GM21723 (cell line): Measurements from ENCODE around the gene SH3GLB2.
A peak's percentile ranks its signal among the peaks of the same experiment; 100 is the strongest.
"Not testable (repeated sequence)": the region's sequence is repeated elsewhere in the genome, so short reads cannot be mapped to it uniquely, and the experiment has no call there.

Experiments
- ATAC-seq: cut with Tn5 transposase; IDR thresholded peaks from one replicate; pipeline ENCODE4 v1.9.1; 2021; ENCODE audit warnings: mild to moderate bottlenecking, moderate library complexity; ENCODE audit not compliant: unreplicated experiment

The SH3GLB2 gene

DNA sequence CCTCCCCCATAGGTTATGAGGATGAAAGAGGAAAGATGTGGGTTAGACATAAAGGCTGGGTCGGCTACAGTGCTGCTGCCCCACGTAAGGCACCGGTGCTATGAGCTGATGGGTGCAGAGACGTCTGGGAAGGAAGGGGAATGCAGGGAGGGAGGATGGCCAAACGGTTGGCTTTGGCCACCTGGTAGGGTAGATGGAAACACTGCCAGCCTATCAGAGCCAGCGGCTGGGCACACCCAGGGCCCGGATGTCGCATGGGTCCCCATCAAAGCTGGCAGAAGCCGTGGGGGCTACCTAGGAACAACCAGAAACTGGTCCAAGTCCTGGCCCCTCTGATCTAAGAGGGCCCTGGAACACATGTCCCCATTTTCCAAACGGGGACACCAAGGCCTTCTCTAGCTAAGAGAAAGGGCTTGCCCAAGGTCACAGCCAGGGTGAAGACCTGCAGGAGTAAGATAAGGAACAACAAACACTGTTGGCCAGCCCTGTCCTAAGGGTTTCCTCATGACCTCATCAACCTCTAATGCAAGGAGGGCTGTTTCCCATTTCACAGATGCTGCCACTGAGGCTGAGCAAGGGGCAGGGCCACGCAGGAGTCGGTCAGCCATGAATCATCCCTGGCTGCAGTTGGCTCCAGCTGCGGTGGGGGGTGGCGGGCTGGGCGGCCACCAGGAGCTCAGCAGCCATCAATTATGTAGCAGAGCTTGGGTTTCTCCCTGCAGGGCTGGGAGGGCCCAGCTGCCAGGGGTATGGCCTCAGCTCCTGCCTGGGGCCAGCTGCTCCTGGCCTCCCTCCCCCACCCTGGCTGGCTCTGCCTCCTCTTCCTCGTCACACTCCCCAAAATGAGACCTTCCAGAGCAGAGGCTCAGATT, 4.9 kb downstream of the SH3GLB2 start:
- ATAC-seq, result no peak

GRCh38 chr9:129022037-129022436, 6.1 kb downstream of the SH3GLB2 start:
- ATAC-seq, result no peak

- peak; percentile 83 for ATAC-seq
Observed at GRCh38 chr9:129021091-129021490, 7.0 kb downstream of the SH3GLB2 start.

DNA sequence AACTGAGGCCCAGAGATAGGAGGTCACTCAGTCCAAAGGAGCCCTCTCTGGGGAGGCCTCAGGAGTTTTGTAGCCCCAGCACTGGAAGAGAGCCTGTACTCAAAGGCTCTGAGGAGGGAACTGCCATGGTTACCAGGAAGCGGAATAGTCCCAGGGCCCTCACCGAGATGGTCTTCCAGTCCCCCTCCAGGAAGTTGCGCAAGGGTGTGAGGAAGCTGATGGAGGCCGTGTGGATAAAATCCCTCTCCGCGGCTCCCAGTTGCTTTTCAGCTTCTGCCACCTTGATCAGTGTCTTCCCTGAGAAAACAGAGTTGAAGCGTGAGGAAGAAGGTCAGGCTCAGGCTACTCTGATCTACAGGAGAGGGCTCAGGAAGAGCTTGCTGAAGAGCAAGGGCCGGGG, 13.5 kb downstream of the SH3GLB2 start:
- no peak for ATAC-seq

GRCh38 chr9:129014124-129014523, 14.0 kb downstream of the SH3GLB2 start:
- ATAC-seq, result no peak

- ATAC-seq, result no peak
Observed at GRCh38 chr9:129013674-129014073, 14.5 kb downstream of the SH3GLB2 start.

DNA sequence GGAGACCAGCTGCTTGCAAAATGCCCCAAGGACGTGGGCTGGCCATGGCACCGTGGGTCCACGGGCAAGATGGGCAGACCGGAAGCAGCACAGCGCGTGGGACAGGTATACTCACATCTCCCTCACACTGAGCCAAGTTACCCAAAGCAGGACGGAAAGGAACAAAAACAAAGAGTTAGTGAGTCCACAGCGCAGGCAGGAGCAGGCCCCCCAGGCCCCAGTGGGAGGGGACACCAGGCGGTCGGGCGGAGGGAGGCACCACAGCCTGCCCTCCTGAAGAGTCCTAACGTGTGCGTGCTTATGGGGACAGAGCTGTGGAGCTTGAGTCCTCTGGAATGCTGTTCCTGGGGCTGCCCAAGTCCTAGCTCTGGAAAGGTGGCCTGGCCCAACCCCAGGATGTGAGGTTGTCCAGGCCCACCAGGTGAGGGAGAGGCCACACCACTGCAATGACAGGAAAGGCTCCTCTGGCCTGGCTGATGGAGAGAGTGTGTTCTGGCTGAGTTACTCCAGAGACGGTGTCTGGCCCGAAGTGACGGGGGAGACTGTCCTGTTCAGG, 15.2 kb downstream of the SH3GLB2 start:
- no peak for ATAC-seq

DNA sequence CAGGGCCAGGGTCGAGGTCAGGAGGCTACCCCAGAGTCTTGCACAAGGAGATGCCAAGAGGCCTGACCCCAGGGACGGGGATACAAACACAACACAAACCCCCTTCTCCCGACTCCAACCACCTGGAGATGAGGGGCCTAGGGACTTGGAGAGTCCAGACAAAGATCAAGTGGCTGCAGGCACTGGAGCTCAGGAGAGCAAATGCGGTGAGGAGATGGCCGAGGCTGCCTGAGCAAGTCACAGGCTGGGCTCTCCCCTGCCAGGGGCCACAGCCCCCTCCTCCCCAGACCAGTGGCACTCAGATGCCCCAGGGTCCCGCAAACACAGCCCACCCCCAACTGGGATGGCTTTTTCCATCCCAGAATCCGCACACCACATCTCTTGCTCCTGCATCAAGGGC, 15.8 kb downstream of the SH3GLB2 start:
- ATAC-seq, result no peak

DNA sequence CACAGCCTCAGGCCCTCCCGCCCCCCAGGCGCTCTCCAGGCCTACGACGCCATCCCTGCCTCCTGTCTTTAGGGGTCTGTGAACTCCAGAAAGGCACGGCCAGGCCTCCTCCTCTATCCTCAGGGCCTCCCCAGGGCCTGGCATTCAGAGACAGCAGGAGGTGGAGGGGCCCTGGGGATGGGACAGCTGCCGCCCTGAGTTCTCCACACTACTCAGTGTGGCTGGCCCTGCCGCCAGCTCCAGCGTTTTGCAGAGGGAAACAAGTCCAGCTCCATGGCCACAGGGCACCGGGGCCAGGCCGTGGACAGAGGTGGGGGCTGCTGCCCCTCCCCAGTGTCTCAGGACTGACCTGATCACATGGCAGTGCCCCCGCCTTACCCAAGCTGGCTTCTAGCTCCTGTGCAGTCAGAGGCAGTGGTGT, 16.4 kb downstream of the SH3GLB2 start:
- no peak for ATAC-seq

DNA sequence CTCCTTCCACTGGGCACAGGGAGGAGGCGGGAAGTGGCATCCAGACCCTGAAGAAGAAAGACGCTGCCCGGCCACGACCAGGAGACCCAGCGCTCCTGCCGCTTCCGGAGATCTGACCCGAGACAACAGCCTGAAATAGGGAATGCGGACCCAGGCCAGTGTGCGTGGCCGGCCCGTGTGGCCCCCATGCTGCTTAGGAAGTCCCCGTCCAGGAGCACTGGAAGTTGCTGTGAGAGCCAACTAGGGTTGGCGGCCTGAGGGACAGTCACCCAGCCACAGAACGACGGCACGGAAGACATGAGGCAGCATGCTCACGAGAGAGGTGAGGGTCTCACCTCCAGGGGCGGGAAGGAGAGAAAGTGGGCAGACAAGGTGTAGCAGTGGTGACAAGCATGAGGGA, 17.0 kb downstream of the SH3GLB2 start:
- no peak for ATAC-seq

DNA sequence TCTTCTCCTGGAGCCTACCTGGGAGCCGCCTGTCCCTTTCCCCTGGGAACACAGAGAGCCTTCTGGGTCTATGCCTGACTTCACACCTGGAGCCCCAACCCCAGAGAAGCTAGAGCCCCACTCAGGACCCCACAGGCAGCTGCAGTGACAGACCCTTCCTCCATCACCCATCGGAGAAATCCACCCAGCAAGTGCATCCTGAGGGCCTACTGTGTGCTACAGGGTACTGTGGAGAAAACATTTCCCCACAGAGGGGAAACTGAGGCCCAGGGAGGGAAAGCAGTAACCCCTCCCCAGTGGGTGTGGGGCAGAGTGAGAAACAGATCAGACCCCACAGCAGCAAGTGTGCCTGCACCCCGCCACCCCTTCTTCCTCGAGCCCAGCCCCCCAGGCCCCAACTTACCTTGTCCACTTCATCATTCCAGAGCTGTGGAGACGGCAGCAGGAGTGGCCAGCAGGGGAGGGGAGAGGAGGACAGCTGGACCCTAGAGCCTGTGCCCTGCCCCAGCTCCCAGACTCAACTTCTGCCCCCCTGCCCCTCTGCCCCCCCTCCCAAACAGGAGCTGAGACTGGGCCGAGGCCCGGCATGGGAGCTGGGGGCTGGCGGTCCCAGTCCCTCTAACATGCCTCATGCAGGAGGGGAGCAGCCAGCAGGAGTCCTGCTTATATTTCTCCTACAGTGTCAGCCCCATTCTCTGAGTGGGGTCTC, 17.7 kb downstream of the SH3GLB2 start:
- ATAC-seq, result no peak

DNA sequence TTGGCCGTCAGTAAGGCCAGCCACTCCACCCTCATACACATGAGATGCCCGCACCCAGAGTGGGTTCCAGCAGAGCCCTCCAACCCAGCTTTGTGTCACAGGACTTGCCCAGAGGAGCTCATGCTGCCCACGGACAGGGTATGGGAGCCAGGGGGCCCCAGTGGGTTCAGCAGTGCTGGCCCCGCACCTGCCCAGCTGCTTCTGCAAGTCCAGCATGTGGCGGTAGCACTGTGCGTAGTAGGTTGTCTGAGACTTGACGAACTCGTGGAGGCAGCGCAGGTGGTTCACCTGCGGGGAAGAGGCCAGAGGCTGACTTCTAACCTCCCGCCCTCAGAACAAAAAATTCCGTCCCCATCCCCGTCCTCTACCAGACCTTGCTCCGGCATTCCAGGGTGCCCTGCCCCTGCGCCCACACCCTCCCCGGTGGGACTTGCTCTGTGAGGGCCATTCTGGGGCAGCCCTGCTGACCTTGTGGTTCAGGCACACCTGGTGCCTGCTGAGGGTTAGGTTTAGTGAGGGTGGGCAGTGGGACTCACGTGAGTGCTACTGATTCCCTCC, 18.5 kb downstream of the SH3GLB2 start:
- ATAC-seq, result no peak

DNA sequence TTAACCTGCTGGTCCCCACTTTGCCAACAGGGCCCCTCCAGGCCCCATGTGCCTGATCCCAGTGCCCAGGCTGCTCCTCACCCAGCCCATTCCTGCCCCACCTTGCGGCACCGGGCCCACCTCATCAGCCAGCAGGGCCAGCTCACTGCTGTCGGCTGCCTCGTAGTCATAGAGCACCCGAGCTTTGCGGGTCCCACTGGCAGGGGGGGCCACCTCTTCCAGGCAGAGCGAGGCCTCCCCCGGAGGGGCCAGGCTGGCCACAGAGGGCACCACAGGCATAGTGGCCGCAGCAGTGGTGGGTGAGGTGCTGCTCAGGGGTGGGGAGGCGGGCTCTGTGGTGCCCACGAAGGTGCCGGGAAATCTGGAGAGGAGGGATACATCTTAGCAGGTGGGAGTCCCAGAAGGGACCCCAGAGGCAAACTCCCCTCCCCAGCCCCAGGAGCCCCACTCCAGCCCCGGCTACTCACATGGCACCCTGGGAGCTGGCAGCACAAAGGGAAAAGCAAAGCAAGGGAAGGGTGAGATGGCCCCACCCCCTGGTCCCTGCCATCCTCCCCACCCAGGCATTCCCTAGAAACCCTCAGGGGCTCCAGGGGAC, 19.0 kb downstream of the SH3GLB2 start:
- ATAC-seq, result no peak

GRCh38 chr9:129008469-129008965, 19.6 kb downstream of the SH3GLB2 start:
- ATAC-seq, result no peak

GRCh38 chr9:129007766-129008468, 20.2 kb downstream of the SH3GLB2 start:
- no peak for ATAC-seq

- ATAC-seq, result no peak
Observed at GRCh38 chr9:129007035-129007765, 20.9 kb downstream of the SH3GLB2 start.

- ATAC-seq, result no peak
Observed at GRCh38 chr9:129006328-129007034, 21.6 kb downstream of the SH3GLB2 start.

DNA sequence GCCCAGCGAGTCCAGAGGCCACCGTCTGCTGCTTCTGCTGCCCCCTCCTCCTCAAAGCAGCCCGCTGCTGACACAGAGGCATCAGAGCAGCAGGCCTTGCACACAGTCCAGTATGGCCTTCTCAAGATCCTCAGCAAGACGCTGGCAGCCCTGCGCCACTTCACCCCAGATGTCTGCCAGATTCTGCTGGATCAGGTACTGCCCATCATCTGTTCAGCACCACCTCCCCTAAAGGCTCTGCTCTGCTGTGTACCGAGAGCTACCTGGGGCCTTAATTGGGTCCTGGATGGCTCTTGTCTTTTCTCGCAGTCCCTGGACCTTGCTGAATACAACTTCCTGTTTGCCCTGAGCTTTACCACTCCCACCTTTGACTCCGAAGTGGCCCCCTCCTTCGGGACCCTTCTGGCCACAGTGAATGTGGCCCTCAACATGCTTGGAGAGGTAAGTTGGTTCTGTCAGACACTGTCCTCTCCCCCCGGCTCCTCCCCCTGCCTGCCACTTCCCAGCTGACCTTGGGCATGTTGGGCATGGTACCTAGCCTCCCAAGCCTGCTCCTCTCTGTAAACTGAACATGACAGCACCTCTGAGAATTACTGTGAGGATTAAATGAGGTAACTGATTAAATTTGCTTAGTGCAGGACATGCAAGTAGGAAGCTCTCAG, 22.7 kb downstream of the SH3GLB2 start:
- ATAC-seq, result no peak

- not testable (repeated sequence) for ATAC-seq
Observed at GRCh38 chr9:129004173-129004572, 24.0 kb downstream of the SH3GLB2 start.
